ENCODE measurements around the gene LRRC42. TPM values are rescaled to one million over a fixed set of nuclear protein-coding genes. Genes with fewer than 3 reads are reported as not detected.
"Not testable (repeated sequence)": the region's sequence is repeated elsewhere in the genome, so short reads cannot be mapped to it uniquely, and the experiment has no call there.

LRRC42 gene
- total RNA-seq, 4 donors from 2014 or later, result 0.51 to 30.7 (median 25.1) TPM

DNA sequence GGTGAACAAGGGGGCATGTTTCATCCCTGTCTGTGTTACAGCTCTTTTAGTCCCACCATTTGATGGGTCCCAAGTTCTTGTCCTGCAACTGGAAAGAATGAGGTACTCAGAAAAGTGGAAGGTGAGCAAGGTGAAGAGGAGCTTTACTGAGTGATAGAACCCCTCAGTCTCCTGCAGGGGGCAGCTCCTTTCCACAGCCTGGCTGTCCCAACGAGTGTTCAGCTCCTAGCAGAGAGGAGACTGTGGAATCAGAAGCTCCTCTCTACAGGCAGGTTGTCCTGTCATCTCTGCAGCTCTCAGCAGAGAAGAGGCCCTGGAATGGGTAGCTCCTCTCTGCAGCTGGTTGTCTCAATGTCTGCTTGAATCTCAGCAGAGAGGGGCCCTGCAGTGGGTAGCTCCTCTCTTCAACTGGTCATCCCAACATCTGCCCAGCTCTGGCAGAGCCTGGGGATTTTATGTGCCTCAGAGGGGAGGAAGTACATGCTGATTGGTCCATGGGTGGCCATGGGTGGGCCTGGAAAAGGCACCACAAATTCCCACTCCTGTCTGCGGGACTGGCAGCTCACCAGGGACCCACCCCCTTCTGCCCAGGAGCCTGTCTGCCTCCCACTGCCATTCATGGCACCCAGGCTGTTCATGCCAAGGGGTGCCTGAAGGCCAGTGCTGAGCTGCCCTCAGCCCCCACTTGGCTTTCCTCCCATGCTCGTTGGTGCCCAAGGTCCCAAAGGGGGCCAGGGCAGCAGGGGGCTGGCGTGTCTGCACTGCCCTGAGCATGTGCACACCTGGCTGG, 46.1 kb downstream of the LRRC42 start:
- DNase-seq, result no peak

DNA sequence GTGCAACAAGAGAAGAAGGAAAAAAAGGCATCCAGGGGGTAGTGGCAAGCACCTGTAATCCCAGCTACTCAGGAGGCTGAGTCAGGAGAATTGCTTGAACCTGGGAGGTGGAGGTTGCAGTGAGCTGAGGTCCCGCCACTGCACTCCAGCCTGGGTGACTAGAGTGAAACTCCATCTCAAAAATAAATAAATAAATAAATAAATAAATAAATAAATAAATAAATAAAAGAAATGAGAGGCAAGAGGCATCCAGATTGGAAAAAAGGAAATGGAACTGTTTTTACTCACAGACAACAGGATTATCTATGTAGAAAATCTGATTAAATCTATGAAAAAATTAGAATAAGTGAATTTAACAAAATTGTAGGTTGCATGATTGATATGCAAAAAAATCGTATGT, 48.4 kb downstream of the LRRC42 start:
- H3K9me3 ChIP-seq; H3K27me3 ChIP-seq; intact Hi-C loops (cut with DNase I; ENCODE audit: low total_unique reads); DNase-seq; H3K36me3 ChIP-seq; H3K27ac ChIP-seq; H3K4me3 ChIP-seq; H3K4me1 ChIP-seq: not testable (repeated sequence)

More for the DNA sequence above, 46.1 kb downstream of the LRRC42 start:
- no peak for TF ChIP-seq POLR2A (IDR thresholded peaks at IDR 0.05)
- TF ChIP-seq, protein P1, sequence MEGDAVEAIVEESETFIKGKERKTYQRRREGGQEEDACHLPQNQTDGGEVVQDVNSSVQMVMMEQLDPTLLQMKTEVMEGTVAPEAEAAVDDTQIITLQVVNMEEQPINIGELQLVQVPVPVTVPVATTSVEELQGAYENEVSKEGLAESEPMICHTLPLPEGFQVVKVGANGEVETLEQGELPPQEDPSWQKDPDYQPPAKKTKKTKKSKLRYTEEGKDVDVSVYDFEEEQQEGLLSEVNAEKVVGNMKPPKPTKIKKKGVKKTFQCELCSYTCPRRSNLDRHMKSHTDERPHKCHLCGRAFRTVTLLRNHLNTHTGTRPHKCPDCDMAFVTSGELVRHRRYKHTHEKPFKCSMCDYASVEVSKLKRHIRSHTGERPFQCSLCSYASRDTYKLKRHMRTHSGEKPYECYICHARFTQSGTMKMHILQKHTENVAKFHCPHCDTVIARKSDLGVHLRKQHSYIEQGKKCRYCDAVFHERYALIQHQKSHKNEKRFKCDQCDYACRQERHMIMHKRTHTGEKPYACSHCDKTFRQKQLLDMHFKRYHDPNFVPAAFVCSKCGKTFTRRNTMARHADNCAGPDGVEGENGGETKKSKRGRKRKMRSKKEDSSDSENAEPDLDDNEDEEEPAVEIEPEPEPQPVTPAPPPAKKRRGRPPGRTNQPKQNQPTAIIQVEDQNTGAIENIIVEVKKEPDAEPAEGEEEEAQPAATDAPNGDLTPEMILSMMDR (IDR thresholded peaks at IDR 0.05), result no peak
- Histone ChIP-seq H3K27me3 (no peaks in the 10 kb centered on the region), H3K27ac (no peak overlapping the region), H3K4me3 (no peak overlapping the region), H3K36me3 (no peaks in the 10 kb centered on the region), H3K4me1 (no peaks in the 10 kb centered on the region), H3K9me3 (no peaks in the 10 kb centered on the region)
- intact Hi-C loops (cut with DNase I; ENCODE audit: low total_unique reads), result no loop called here

DNA sequence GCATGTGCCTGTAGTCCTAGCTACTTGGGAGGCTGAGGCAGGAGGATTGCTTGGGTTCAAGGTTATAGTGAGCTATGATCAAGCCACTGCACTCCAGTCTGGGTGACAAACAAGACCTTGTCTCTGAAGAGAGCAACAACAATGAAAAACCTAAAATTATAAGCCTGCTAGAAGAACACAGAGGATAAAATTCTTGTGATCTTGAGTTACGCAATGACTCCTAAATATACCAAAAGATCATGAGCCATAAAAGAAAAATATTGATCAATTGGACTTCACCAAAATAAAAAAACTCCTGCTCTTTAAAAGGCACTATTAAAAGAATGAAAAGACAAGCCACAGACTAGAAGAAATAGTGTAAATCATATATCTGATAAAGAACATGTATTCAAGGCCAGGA, 49.5 kb downstream of the LRRC42 start:
- no peaks in the 10 kb centered on the region for H3K4me1 ChIP-seq

DNA sequence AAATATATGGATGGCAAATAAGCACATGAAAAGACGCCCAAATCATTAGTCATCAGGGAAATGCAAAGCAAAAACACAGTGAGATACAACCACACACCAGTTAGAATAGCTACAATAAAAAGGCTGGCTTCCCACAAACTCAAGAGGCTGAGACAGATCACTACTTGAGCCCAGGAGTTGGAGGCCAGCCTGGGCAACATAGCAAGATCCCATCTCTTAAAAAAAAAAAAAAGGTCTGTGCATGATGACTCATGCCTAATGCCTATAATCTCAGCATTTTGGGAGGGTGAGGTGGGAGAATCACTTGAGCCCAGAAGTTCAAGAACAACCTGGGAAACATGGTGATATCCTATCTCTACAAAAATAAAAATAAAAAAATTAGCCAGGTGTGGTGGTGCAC, 52.1 kb downstream of the LRRC42 start:
- Histone ChIP-seq H3K4me3 (no peak overlapping the region), H3K9me3 (no peaks in the 10 kb centered on the region), H3K27ac (no peak overlapping the region), H3K4me1 (no peaks in the 10 kb centered on the region), H3K36me3 (no peaks in the 10 kb centered on the region), H3K27me3 (no peaks in the 10 kb centered on the region)
- intact Hi-C loops (cut with DNase I; ENCODE audit: low total_unique reads), result no loop called here
- DNase-seq, result no peak
- TF ChIP-seq, protein P1 (IDR thresholded peaks at IDR 0.05), result no peak
- no peak for TF ChIP-seq POLR2A (IDR thresholded peaks at IDR 0.05)

More for the DNA sequence above, 49.5 kb downstream of the LRRC42 start:
- no peaks in the 10 kb centered on the region for H3K9me3 ChIP-seq
- H3K36me3 ChIP-seq, result no peaks in the 10 kb centered on the region
- H3K27me3 ChIP-seq, result no peaks in the 10 kb centered on the region
- TF ChIP-seq, protein P1 (IDR thresholded peaks at IDR 0.05), result no peak
- no peak for TF ChIP-seq POLR2A (IDR thresholded peaks at IDR 0.05)
- H3K27ac ChIP-seq, result no peak overlapping the region
- DNase-seq, result no peak
- intact Hi-C loops (cut with DNase I; ENCODE audit: low total_unique reads), result no loop called here
- H3K4me3 ChIP-seq, result no peak overlapping the region

DNA sequence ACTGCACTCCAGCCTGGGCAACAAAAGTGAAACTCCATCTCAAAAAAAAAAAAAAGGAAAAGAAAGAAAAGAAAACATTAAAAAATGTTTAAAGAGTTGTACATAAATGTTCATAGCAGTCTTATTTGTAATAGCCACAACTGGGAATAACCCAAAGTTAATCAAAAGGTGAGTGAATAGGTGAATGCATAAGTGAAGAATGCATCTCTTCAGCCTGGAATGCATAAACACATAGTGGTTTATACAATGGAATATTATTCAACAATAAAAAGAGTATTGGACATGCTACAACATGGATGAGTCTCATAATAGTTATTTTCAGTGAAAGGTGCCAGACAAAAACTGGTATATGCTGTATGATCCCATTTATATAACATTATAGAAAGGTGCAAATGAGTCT, 53.8 kb downstream of the LRRC42 start:
- H3K4me3 ChIP-seq, result no peak overlapping the region
- H3K27ac ChIP-seq, result no peak overlapping the region
- TF ChIP-seq POLR2A (IDR thresholded peaks at IDR 0.05), result no peak
- TF ChIP-seq, protein P1 (IDR thresholded peaks at IDR 0.05), result no peak
- H3K27me3 ChIP-seq, result no peaks in the 10 kb centered on the region
- H3K9me3 ChIP-seq, result no peaks in the 10 kb centered on the region
- DNase-seq, result no peak
- intact Hi-C loops (cut with DNase I; ENCODE audit: low total_unique reads), result no loop called here
- no peaks in the 10 kb centered on the region for H3K36me3 ChIP-seq
- H3K4me1 ChIP-seq, result no peaks in the 10 kb centered on the region
